Ovary (tissue), 3 donors: ENCODE measurements around the gene PHACTR1.

Experiments used
- CTCF ChIP-seq, 3 donors: fragments of 450-650 bp in 2 of 3; fragments of 200-600 bp in 1 of 3; IDR thresholded peaks; one replicate each; pipeline versions ENCODE4 v1.5.1 to v1.8.0; 2016 to 2022; ENCODE audit warnings: antibody characterized with exemption in 3 of 3, mild to moderate bottlenecking in 1 of 3
- EP300 ChIP-seq: sonication (generic); formaldehyde crosslinking; IDR thresholded peaks from one replicate; pipeline ENCODE4 v1.6.1; 2017; ENCODE audit warnings: antibody characterized with exemption
- POLR2A ChIP-seq: fragments of 450-650 bp; IDR thresholded peaks from one replicate; pipeline ENCODE4 v1.6.1; 2017; ENCODE audit warnings: antibody characterized with exemption, mild to moderate bottlenecking, moderate library complexity
- donor health status: DM: no; HTN: no; CAD: no.

GRCh38 chr6:13183415-13184088 lies 467.0 kb downstream of the PHACTR1 start:
- TF ChIP-seq CTCF (IDR thresholded peaks at IDR 0.05) (no peak), POLR2A (no peak), EP300 (no peak)
